ENCODE data around the gene ST3GAL6. TPM values are rescaled to one million over a fixed set of nuclear protein-coding genes. Genes with fewer than 3 reads are reported as not detected.

Gene ST3GAL6
- total RNA-seq, 1 donor from 2014 or later = 2.7 TPM

DNA sequence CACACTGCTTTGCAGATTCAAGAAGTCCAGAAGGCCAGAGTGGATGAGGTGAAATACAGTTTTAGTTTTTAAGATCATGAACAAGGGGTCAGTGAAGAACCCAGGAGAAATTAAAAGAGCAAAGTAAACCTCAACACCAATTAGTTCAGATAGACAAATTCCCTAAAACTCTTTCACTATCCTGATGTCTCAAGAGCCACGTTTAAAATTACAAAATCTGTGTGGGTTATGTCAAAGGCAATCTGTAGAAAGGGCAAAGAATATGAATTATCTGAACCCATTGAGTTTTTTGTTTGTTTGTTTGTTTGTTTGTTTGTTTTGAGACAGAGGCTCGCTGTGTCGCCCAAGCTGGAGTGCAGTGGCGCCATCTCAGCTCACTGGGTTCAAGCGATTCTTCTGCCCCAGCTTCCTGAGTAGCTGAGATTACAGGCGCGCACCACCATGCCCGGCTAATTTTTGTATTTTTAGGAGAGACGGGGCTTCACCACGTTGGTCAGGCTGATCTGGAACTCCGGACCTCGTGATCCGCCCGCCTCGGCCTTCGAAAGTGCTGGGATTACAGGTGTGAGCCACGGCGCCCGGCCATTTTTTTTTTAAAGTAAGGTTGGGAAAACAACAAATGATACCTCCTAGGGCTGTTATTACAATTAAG lies 32.1 kb upstream of the ST3GAL6 start:
- intact Hi-C loops (cut with DNase I) = loop anchor here (5.0 kb wide), 1 partner anchor 81 kb away; no protein-coding TSS in a partner anchor
- H3K36me3 ChIP-seq = no peaks in the 10 kb centered on the region
- no peak for TF ChIP-seq CTCF (IDR thresholded peaks at IDR 0.05)
- peak overlapping the region in 1 of 2 donors; percentile 34 for H3K27ac ChIP-seq
- no peaks in the 10 kb centered on the region for H3K9me3 ChIP-seq
- H3K27me3 ChIP-seq = no peaks in the 10 kb centered on the region
- H3K4me1 ChIP-seq = no peaks in the 10 kb centered on the region
- no peak for DNase-seq (ENCODE audit: low spot score in 2 of 2)
- H3K4me3 ChIP-seq = no peak overlapping the region

DNA sequence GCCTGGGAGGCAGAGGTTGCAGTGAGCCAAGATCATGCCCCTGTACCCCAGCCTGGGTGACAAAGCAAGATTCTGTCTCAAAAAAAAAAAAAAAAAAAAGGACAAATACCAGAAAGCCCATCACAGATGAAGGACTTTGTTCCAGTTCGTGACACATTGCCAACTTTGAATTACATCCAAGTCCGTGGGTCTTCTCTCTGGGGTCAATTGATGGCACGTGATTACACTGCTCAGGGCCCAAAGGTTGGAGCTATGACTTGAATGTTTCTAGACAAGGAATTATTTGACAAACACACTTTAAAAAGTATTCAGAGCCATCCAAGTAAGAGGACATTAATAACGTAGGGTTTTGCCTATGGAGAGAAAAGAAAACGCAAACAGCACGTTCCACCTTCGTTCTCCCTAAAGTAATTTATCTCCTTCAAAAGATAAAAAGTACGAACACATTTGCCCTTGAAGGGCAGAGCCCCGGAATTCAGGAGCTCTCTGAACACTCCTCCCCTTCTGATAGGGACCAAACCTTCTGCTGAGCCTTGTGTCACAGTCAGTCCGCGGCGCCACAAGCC lies 31.3 kb upstream of the ST3GAL6 start:
- intact Hi-C loops (cut with DNase I) = loop anchor here (2.0 to 5.0 kb wide), 3 partner anchors 45 to 80 kb away; no protein-coding TSS in a partner anchor
- H3K36me3 ChIP-seq = no peaks in the 10 kb centered on the region
- H3K4me3 ChIP-seq = peak overlapping the region; percentile 74 to 89
- H3K27ac ChIP-seq = peak overlapping the region; percentile 86 to 94
- H3K4me1 ChIP-seq = no peaks in the 10 kb centered on the region
- no peak for TF ChIP-seq CTCF (IDR thresholded peaks at IDR 0.05)
- H3K27me3 ChIP-seq = no peaks in the 10 kb centered on the region
- H3K9me3 ChIP-seq = no peaks in the 10 kb centered on the region
- no peak for DNase-seq (ENCODE audit: low spot score in 2 of 2)

DNA sequence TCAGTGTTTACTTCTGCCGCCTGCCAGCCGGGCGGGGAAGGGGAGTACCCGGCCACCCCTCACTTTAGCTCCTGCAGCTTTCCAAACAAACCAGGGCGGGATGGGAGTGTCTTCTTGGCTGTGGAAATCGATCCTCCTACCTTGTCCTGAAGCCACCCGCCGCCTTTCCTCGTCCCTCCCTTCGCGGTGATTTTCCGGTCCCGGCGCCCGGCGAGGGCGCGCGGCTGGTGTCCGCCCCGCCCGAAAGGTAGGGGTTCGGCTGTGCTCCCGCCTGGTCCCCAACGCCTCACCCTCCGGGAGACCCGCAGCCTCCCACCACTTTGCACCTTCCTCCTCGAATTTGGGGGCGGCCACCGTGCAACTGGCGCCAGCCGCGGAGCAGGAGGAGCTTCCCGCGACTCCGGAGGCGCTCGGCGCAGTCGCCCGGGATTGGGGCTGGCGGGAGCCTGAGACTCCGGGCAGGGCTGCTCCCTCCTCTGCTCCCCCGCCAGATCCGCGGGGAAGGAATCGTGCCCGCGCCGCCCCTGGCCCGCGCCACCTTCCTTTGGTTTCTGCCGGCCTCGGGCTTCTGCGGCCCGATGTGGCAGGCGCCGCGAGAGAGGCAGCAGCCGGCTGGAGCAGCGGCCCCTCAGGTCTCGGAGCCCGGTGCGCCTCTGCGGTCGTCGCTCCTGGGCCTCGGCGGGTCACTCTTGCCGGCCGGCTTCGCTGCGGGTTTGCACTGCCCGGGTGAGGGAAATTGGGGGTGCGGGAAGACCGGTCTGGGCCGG lies 30.7 kb upstream of the ST3GAL6 start:
- no peaks in the 10 kb centered on the region for H3K36me3 ChIP-seq
- H3K9me3 ChIP-seq = no peaks in the 10 kb centered on the region
- peak overlapping the region; percentile 74 to 89 for H3K4me3 ChIP-seq
- H3K4me1 ChIP-seq = no peaks in the 10 kb centered on the region
- H3K27ac ChIP-seq = peak overlapping the region; percentile 86 to 94
- no peaks in the 10 kb centered on the region for H3K27me3 ChIP-seq
- TF ChIP-seq CTCF (IDR thresholded peaks at IDR 0.05) = peak in 1 of 3 experiments; percentile 2
- intact Hi-C loops (cut with DNase I) = loop anchor here (2.0 to 5.0 kb wide), 3 partner anchors 44 to 80 kb away; no protein-coding TSS in a partner anchor
- DNase-seq (ENCODE audit: low spot score in 2 of 2) = peak in 1 of 2 donors; percentile 67

DNA sequence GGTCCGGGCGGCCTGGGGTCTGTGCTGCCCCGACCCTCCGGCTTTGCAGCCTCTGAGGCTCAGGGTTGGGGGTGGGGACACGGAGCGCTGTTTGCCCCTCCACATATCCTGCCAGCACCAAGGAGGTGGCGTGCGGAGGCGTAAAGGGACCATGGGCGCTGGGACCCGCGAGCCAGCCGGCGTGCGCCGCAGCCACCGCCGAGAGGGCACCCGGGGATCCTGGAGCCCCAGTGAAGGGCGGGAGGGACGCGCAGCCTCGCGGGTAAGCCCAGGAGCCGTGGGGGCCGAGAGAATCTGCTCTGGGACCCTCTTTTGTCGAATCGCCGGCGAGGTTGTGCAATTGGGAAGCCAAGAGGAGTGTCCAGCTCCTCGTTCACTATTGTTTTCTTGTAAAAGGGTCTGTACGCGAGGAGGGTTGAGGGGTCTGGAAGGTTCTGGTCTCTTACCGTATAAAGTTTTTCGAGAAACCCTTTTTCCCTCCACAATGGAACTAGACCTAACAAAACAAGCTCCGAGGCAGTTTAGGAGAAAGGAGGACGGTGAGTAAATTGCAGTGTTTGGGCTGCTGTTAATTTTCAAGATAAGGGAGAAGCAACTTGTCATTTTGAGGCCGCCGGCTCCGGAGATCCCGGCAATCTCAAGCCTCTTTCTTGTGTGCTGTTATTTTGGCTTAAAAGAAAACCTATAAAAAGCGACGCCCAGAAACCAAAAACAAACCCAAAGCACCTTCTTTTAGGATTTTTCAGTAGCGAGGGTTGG lies 29.9 kb upstream of the ST3GAL6 start:
- Histone ChIP-seq H3K9me3 (no peaks in the 10 kb centered on the region), H3K27ac (peak overlapping the region; percentile 86 to 94), H3K36me3 (no peaks in the 10 kb centered on the region), H3K4me1 (no peaks in the 10 kb centered on the region), H3K4me3 (peak overlapping the region; percentile 74 to 89), H3K27me3 (no peaks in the 10 kb centered on the region)
- no peak for TF ChIP-seq CTCF (IDR thresholded peaks at IDR 0.05)
- intact Hi-C loops (cut with DNase I) = loop anchor here (2.0 to 5.0 kb wide), 3 partner anchors 44 to 79 kb away; no protein-coding TSS in a partner anchor
- DNase-seq (ENCODE audit: low spot score in 2 of 2) = peak in 1 of 2 donors; percentile 67

DNA sequence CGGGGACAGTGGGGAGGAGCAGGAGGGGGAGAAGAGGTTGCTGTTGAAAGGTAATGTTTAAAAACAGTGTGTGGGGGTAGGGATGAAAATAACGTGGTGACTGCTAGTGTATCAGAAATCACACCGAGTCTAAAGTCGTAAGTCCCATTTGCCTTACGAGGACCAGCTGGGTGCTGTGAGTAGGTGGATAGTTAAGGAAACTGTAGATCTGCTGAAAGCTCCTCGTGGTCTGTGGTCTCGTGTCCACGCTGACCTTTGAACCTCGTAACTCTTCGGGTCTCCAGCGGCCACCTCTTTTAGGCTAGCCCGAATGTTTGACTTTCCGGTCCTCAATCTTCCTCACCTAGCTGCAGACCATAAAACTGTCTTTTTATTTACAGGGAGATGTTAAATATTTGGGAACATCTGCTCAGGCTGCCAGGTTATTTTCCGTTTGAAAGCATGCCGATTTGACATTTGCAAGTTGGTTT lies 29.3 kb upstream of the ST3GAL6 start:
- Histone ChIP-seq H3K36me3 (no peaks in the 10 kb centered on the region), H3K27me3 (no peaks in the 10 kb centered on the region), H3K4me1 (no peaks in the 10 kb centered on the region), H3K9me3 (no peaks in the 10 kb centered on the region), H3K4me3 (peak overlapping the region; percentile 74 to 89), H3K27ac (peak overlapping the region in 1 of 2 donors; percentile 94)
- TF ChIP-seq CTCF (IDR thresholded peaks at IDR 0.05) = no peak
- intact Hi-C loops (cut with DNase I) = loop anchor here (2.0 to 5.0 kb wide), 3 partner anchors 43 to 78 kb away; no protein-coding TSS in a partner anchor
- no peak for DNase-seq (ENCODE audit: low spot score in 2 of 2)

Data from ascending aorta (tissue), 2 donors.